Neuronal stem cell (in vitro differentiated cells): ENCODE measurements around the gene PADI1.
A peak's percentile ranks its signal among the peaks of the same experiment; 100 is the strongest.

Experiments used
- DNase-seq: peaks from one replicate; pipeline ENCODE4 v3.0.0-alpha.2; 2013; ENCODE audit warnings: low spot score
- H2AFZ ChIP-seq: one replicate; pipeline ENCODE4 v1.6.1; 2013; ENCODE audit warnings: mild to moderate bottlenecking, low read length, inconsistent platforms
- H2AK5ac ChIP-seq: 2 replicates; pipeline ENCODE4 v1.6.1; 2013; ENCODE audit warnings: low read depth, mild to moderate bottlenecking, inconsistent platforms, low read length, moderate library complexity, mixed read lengths
- H2BK120ac ChIP-seq: 2 replicates; pipeline ENCODE4 v1.6.1; 2013; ENCODE audit warnings: low read depth, mild to moderate bottlenecking, inconsistent platforms, low read length, moderate library complexity, mixed read lengths
- H2BK12ac ChIP-seq: one replicate; pipeline ENCODE4 v1.6.1; 2013; ENCODE audit warnings: low read length, inconsistent platforms
- H2BK15ac ChIP-seq: 2 replicates; pipeline ENCODE4 v1.6.1; 2013; ENCODE audit warnings: mild to moderate bottlenecking, low read length, inconsistent platforms, mixed read lengths
- H2BK5ac ChIP-seq: one replicate; pipeline ENCODE4 v1.6.1; 2013; ENCODE audit warnings: inconsistent platforms, mild to moderate bottlenecking, low read length, moderate library complexity
- H3K14ac ChIP-seq: one replicate; pipeline ENCODE4 v1.6.1; 2013; ENCODE audit warnings: low read length, inconsistent platforms
- H3K18ac ChIP-seq: 2 replicates; pipeline ENCODE4 v1.6.1; 2013; ENCODE audit warnings: low read length, inconsistent platforms
- H3K23ac ChIP-seq: 2 replicates; pipeline ENCODE4 v1.6.1; 2013; ENCODE audit warnings: low read depth, mild to moderate bottlenecking, mixed read lengths, low read length, inconsistent platforms; ENCODE audit not compliant: poor library complexity
- H3K27ac ChIP-seq: replicated peaks from 3 replicates; pipeline ENCODE4 v1.5.1; 2013; ENCODE audit warnings: low read length, inconsistent platforms
- H3K27me3 ChIP-seq, 3 experiments: 2 replicates each; pipeline ENCODE4 v1.6.1; 2013; ENCODE audit warnings: low read length in 3 of 3, mild to moderate bottlenecking in 2 of 3, inconsistent platforms in 1 of 3, low read depth in 1 of 3, mixed read lengths in 1 of 3, moderate library complexity in 1 of 3; ENCODE audit not compliant: control insufficient read depth in 3 of 3, insufficient read depth in 3 of 3
- H3K36me3 ChIP-seq, 2 donors: replicated peaks in 1 of 2; 2 replicates each; pipeline ENCODE4 v1.6.1; 2013; ENCODE audit warnings: low read length in 2 of 2; ENCODE audit not compliant: control insufficient read depth in 2 of 2, insufficient read depth in 2 of 2
- H3K4ac ChIP-seq: 2 replicates; pipeline ENCODE4 v1.6.1; 2013; ENCODE audit warnings: inconsistent platforms, mild to moderate bottlenecking, low read length, moderate library complexity
- H3K4me1 ChIP-seq, 2 donors: 1 replicate in 1 of 2; 2 replicates in 1 of 2; pipeline ENCODE4 v1.6.1; 2013; ENCODE audit warnings: low read length in 2 of 2, low read depth in 1 of 2; ENCODE audit not compliant: control insufficient read depth in 2 of 2, insufficient read depth in 1 of 2
- H3K4me2 ChIP-seq: one replicate; pipeline ENCODE4 v1.6.1; 2013; ENCODE audit warnings: mild to moderate bottlenecking, low read length, inconsistent platforms; ENCODE audit not compliant: insufficient read depth, poor library complexity, severe bottlenecking
- H3K4me3 ChIP-seq, 2 donors: 2 replicates each; pipeline ENCODE4 v1.5.1; 2013; ENCODE audit warnings: low read length in 2 of 2, mild to moderate bottlenecking in 2 of 2, inconsistent platforms in 1 of 2, moderate library complexity in 1 of 2
- H3K79me1 ChIP-seq: one replicate; pipeline ENCODE4 v1.6.1; 2013; ENCODE audit warnings: low read depth, mild to moderate bottlenecking, inconsistent platforms, low read length, moderate library complexity
- H3K9ac ChIP-seq: one replicate; pipeline ENCODE4 v1.6.1; 2013; ENCODE audit warnings: mild to moderate bottlenecking, low read depth, low read length, inconsistent platforms; ENCODE audit not compliant: poor library complexity
- H3K9me3 ChIP-seq, 2 donors: replicated peaks in 1 of 2; 2 replicates each; pipeline versions ENCODE3 to v1.6.1; 2013; ENCODE audit warnings: low read length in 2 of 2, mild to moderate bottlenecking in 2 of 2, inconsistent platforms in 1 of 2, low read depth in 1 of 2, mixed read lengths in 1 of 2, moderate library complexity in 1 of 2; ENCODE audit not compliant: control insufficient read depth in 2 of 2, insufficient read depth in 1 of 2
- H4K8ac ChIP-seq: one replicate; pipeline ENCODE4 v1.6.1; 2013; ENCODE audit warnings: low read depth, mild to moderate bottlenecking, inconsistent platforms, low read length, moderate library complexity
- H4K91ac ChIP-seq: one replicate; pipeline ENCODE4 v1.6.1; 2013; ENCODE audit warnings: low read length, low read depth, mild to moderate bottlenecking, inconsistent platforms; ENCODE audit not compliant: poor library complexity
- WGBS, 2 donors: extraction: QIAGEN DNeasy Blood & Tissue Kit; methylation state at CpG; one replicate each; pipeline ENCODE4 v1.1.7; 2013; ENCODE audit warnings: missing lambda C conversion rate in 2 of 2, mixed read lengths in 1 of 2; ENCODE audit not compliant: insufficient read length in 2 of 2, insufficient replicate concordance in 1 of 2; ENCODE audit errors: extremely low coverage in 2 of 2; 5-methylcytosine and 5-hydroxymethylcytosine counted together

PADI1 gene

DNA sequence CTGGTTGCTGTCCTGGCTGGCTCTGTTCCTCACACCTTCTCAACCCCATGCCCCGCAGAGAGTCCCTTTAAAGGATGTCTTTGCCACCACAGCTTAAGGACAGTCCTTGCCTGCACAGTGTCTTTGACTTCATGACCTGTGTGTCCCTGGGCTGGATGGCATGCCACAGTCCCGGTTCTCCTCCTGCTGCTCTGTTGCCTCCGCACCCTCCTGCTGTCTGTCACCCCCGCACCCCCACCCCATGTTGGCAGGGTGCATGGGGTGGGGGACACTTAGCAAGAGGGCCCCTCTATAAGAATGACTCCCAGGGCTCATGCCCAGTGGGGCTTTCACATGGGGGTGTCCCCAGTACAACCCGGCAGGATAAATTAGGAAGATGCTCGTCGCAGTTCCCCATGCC, 41.6 kb upstream of the PADI1 start:
- Histone ChIP-seq H3K36me3 (no peaks in the 10 kb centered on the region), H3K4me3 (no peak overlapping the region), H3K4me1 (peaks cover 0 to 4% of the 10 kb centered on the region in 2 donors), H2BK120ac (no peak overlapping the region), H4K8ac (no peak overlapping the region), H3K79me1 (no peaks in the 10 kb centered on the region), H3K14ac (no peak overlapping the region), H3K27ac (no peak overlapping the region), H3K9ac (no peak overlapping the region), H3K18ac (no peak overlapping the region), H3K23ac (no peak overlapping the region), H4K91ac (no peak overlapping the region), H2AFZ (no peak overlapping the region), H2BK5ac (no peak overlapping the region), H3K27me3 (peaks cover 0 to 6% (median 0%) of the 10 kb centered on the region in 3 experiments), H2AK5ac (peak overlapping the region; percentile 61), H3K4me2 (no peak overlapping the region), H2BK15ac (no peak overlapping the region), H3K4ac (no peak overlapping the region), H2BK12ac (no peak overlapping the region), H3K9me3 (no peaks in the 10 kb centered on the region)
- WGBS, 2 donors, result no CpG with 5 or more reads among the region's 7 CpGs
- DNase-seq, result no peak

- WGBS, 2 donors, result no CpG with 5 or more reads among the region's 16 CpGs
- H3K4me1 ChIP-seq, result peaks cover 0 to 4% of the 10 kb centered on the region in 2 donors
- no peak overlapping the region for H3K23ac ChIP-seq
- no peak overlapping the region for H4K91ac ChIP-seq
- no peak for DNase-seq
- H3K36me3 ChIP-seq, result no peaks in the 10 kb centered on the region
- H2BK12ac ChIP-seq, result no peak overlapping the region
- H3K27ac ChIP-seq, result no peak overlapping the region
- H3K79me1 ChIP-seq, result no peaks in the 10 kb centered on the region
- no peak overlapping the region for H3K4ac ChIP-seq
- H2BK120ac ChIP-seq, result no peak overlapping the region
- H3K18ac ChIP-seq, result no peak overlapping the region
- H2BK15ac ChIP-seq, result no peak overlapping the region
- H4K8ac ChIP-seq, result no peak overlapping the region
- H3K14ac ChIP-seq, result no peak overlapping the region
- H2AFZ ChIP-seq, result no peak overlapping the region
- no peak overlapping the region for H2AK5ac ChIP-seq
- H3K27me3 ChIP-seq, result peaks cover 0 to 6% (median 0%) of the 10 kb centered on the region in 3 experiments
- no peaks in the 10 kb centered on the region for H3K9me3 ChIP-seq
- H3K4me2 ChIP-seq, result no peak overlapping the region
- no peak overlapping the region for H3K9ac ChIP-seq
- no peak overlapping the region for H3K4me3 ChIP-seq
- no peak overlapping the region for H2BK5ac ChIP-seq
Measured at GRCh38 chr1:17163789-17164666, 40.9 kb upstream of the PADI1 start.

- H2BK120ac ChIP-seq, result no peak overlapping the region
- no peak overlapping the region for H4K91ac ChIP-seq
Measured at GRCh38 chr1:17165823-17166222, 39.1 kb upstream of the PADI1 start.

GRCh38 chr1:17167041-17167785, 37.7 kb upstream of the PADI1 start:
- Histone ChIP-seq H3K23ac (no peak overlapping the region), H3K27me3 (peaks cover 0 to 6% (median 0%) of the 10 kb centered on the region in 3 experiments), H3K4me3 (no peak overlapping the region), H3K4ac (no peak overlapping the region), H3K9me3 (no peaks in the 10 kb centered on the region), H2BK5ac (no peak overlapping the region), H3K36me3 (no peaks in the 10 kb centered on the region), H4K8ac (no peak overlapping the region), H3K9ac (no peak overlapping the region), H2AK5ac (no peak overlapping the region), H3K79me1 (no peaks in the 10 kb centered on the region), H3K4me2 (no peak overlapping the region), H2BK120ac (no peak overlapping the region), H4K91ac (no peak overlapping the region), H3K18ac (peak overlapping the region; percentile 20), H2BK12ac (no peak overlapping the region), H3K14ac (no peak overlapping the region), H3K4me1 (peaks cover 0 to 4% of the 10 kb centered on the region in 2 donors), H3K27ac (no peak overlapping the region), H2BK15ac (no peak overlapping the region), H2AFZ (no peak overlapping the region)
- no CpG with 5 or more reads among the region's 4 CpGs for WGBS, 2 donors
- no peak for DNase-seq

More at GRCh38 chr1:17165823-17166222, 39.1 kb upstream of the PADI1 start:
- H3K4ac ChIP-seq, result no peak overlapping the region
- no peaks in the 10 kb centered on the region for H3K36me3 ChIP-seq
- no peak overlapping the region for H3K14ac ChIP-seq
- H3K4me1 ChIP-seq, result peaks cover 0 to 4% of the 10 kb centered on the region in 2 donors
- no peak overlapping the region for H3K23ac ChIP-seq
- H2BK5ac ChIP-seq, result no peak overlapping the region
- H3K18ac ChIP-seq, result no peak overlapping the region
- no peak overlapping the region for H2AK5ac ChIP-seq
- no peak overlapping the region for H2AFZ ChIP-seq
- WGBS, 2 donors, result no CpG with 5 or more reads among the region's 1 CpG
- H4K8ac ChIP-seq, result no peak overlapping the region
- H2BK12ac ChIP-seq, result no peak overlapping the region
- H2BK15ac ChIP-seq, result no peak overlapping the region
- H3K9me3 ChIP-seq, result no peaks in the 10 kb centered on the region
- DNase-seq, result no peak
- no peak overlapping the region for H3K4me2 ChIP-seq
- H3K27me3 ChIP-seq, result peaks cover 0 to 6% (median 0%) of the 10 kb centered on the region in 3 experiments
- H3K27ac ChIP-seq, result no peak overlapping the region
- H3K4me3 ChIP-seq, result no peak overlapping the region
- no peak overlapping the region for H3K9ac ChIP-seq
- H3K79me1 ChIP-seq, result no peaks in the 10 kb centered on the region
